H1 (cell line): ENCODE measurements around the gene IL13. TPM values are rescaled to one million over a fixed set of nuclear protein-coding genes. Genes with fewer than 3 reads are reported as not detected.

Experiments
- CTCF ChIA-PET: fragments of 300-600 bp; sonication (Branson Sonifier 250); formaldehyde crosslinking; loops from one replicate; lab custom pipeline; 2021; ENCODE audit not compliant: partially characterized antibody; lab: Charles Lee
- POLR2A ChIA-PET: fragments of 300-600 bp; sonication (Branson Sonifier 250); formaldehyde crosslinking; loops from one replicate; lab custom pipeline; 2021; ENCODE audit warnings: inconsistent platforms; ENCODE audit not compliant: partially characterized antibody; lab: Charles Lee
- DNase-seq, 2 experiments: peaks; one replicate each; pipeline versions ENCODE4 v3.0.0 to v3.0.0-alpha.2; 2010 to 2022; ENCODE audit warnings: low spot score in 2 of 2, low read depth in 1 of 2, mixed read lengths in 1 of 2
- FAIRE-seq: peaks from 2 replicates; lab custom pipeline; 2011; peaks lifted over from hg19 to GRCh38; lab: Jason Lieb, UNC
- H2AFZ ChIP-seq: 2 replicates; pipeline ENCODE4 v1.8.1; 2012; ENCODE audit warnings: low read length, inconsistent platforms
- H2AK5ac ChIP-seq: 2 replicates; pipeline ENCODE4 v1.6.1; 2013; ENCODE audit warnings: low read depth, low read length
- H2BK120ac ChIP-seq: replicated peaks from 2 replicates; pipeline ENCODE3; 2013; ENCODE audit warnings: low read depth, low read length, inconsistent platforms
- H2BK12ac ChIP-seq: 2 replicates; pipeline ENCODE4 v1.6.1; 2013; ENCODE audit warnings: low read depth, low read length
- H2BK15ac ChIP-seq: 2 replicates; pipeline ENCODE4 v1.6.1; 2013; ENCODE audit warnings: low read length
- H2BK20ac ChIP-seq: 2 replicates; pipeline ENCODE4 v1.6.1; 2013; ENCODE audit warnings: low read length
- H2BK5ac ChIP-seq: 2 replicates; pipeline ENCODE4 v1.6.1; 2013; ENCODE audit warnings: low read depth, low read length
- H3K14ac ChIP-seq: 2 replicates; pipeline ENCODE4 v1.6.1; 2013; ENCODE audit warnings: inconsistent platforms; ENCODE audit not compliant: insufficient read length
- H3K18ac ChIP-seq: 2 replicates; pipeline ENCODE4 v1.6.1; 2013; ENCODE audit warnings: low read length; ENCODE audit errors: extremely low read depth
- H3K23ac ChIP-seq: 2 replicates; pipeline ENCODE4 v1.6.1; 2013; ENCODE audit warnings: inconsistent platforms; ENCODE audit not compliant: insufficient read length
- H3K23me2 ChIP-seq: 2 replicates; pipeline ENCODE4 v1.6.1; 2013; ENCODE audit warnings: low read depth, low read length
- H3K27ac ChIP-seq: 2 replicates; pipeline ENCODE4 v1.6.1; 2011; ENCODE audit warnings: low read depth, low read length, inconsistent platforms
- H3K27me3 ChIP-seq, 4 experiments: replicated peaks in 1 of 4; 1 replicate in 1 of 4; 2 replicates in 3 of 4; pipeline versions ENCODE4 v1.6.1 to v1.8.1; 2011 to 2013; ENCODE audit warnings: low read length in 3 of 4, mild to moderate bottlenecking in 3 of 4, inconsistent platforms in 2 of 4, mixed read lengths in 2 of 4, moderate library complexity in 1 of 4; ENCODE audit not compliant: control insufficient read depth in 3 of 4, insufficient read depth in 3 of 4; ENCODE audit errors: extremely low read depth in 1 of 4
- H3K36me3 ChIP-seq, 4 experiments: 2 replicates each; pipeline versions ENCODE4 v1.6.1 to v1.8.1; 2011 to 2013; ENCODE audit warnings: mild to moderate bottlenecking in 4 of 4, low read length in 3 of 4, moderate library complexity in 2 of 4, control low read depth in 1 of 4, inconsistent platforms in 1 of 4; ENCODE audit not compliant: insufficient read depth in 4 of 4, control insufficient read depth in 2 of 4
- H3K4ac ChIP-seq: replicated peaks from 2 replicates; pipeline ENCODE3; 2013; ENCODE audit warnings: low read length, low read depth, mixed read lengths, inconsistent platforms; ENCODE audit not compliant: insufficient read length
- H3K4me1 ChIP-seq, 4 experiments: replicated peaks in 1 of 4; 1 replicate in 1 of 4; 2 replicates in 3 of 4; pipeline versions ENCODE4 v1.6.1 to v1.8.1; 2011 to 2013; ENCODE audit warnings: low read length in 3 of 4, inconsistent platforms in 2 of 4, mixed read lengths in 1 of 4; ENCODE audit not compliant: insufficient read depth in 4 of 4, control insufficient read depth in 3 of 4
- H3K4me2 ChIP-seq, 2 experiments: 2 replicates each; pipeline versions ENCODE4 v1.6.1 to v1.8.1; 2011 to 2013; ENCODE audit warnings: low read depth in 2 of 2, low read length in 2 of 2, control low read depth in 1 of 2, inconsistent platforms in 1 of 2, mild to moderate bottlenecking in 1 of 2; ENCODE audit not compliant: insufficient read depth in 1 of 2
- H3K4me3 ChIP-seq, 4 experiments: fragments of 200-600, 300-600 bp in 1 of 4; sonication (generic), shearing (Covaris generic), sonication (Bioruptor Twin) in 1 of 4; 2 replicates each; pipeline versions ENCODE4 v1.5.1 to v1.8.1; 2011 to 2016; ENCODE audit warnings: low read length in 4 of 4, low read depth in 3 of 4, control low read depth in 2 of 4, inconsistent platforms in 2 of 4, mild to moderate bottlenecking in 2 of 4, mixed read lengths in 1 of 4, moderate library complexity in 1 of 4; ENCODE audit not compliant: insufficient read depth in 2 of 4; ENCODE audit errors: extremely low read depth in 1 of 4
- H3K56ac ChIP-seq: replicated peaks from 2 replicates; pipeline ENCODE3; 2013; ENCODE audit warnings: low read depth, mild to moderate bottlenecking, mixed read lengths, low read length, inconsistent platforms; ENCODE audit not compliant: insufficient read length
- H3K79me1 ChIP-seq: 2 replicates; pipeline ENCODE4 v1.6.1; 2013; ENCODE audit warnings: low read depth, low read length, control low read depth
- H3K79me2 ChIP-seq, 2 experiments: 2 replicates each; pipeline versions ENCODE4 v1.6.1 to v1.8.1; 2012 to 2013; ENCODE audit warnings: low read length in 2 of 2, mild to moderate bottlenecking in 2 of 2, inconsistent platforms in 1 of 2; ENCODE audit not compliant: insufficient read depth in 2 of 2, control insufficient read depth in 1 of 2
- H3K9ac ChIP-seq, 4 experiments: replicated peaks in 1 of 4; 1 replicate in 1 of 4; 2 replicates in 3 of 4; pipeline versions ENCODE4 v1.6.1 to v1.8.1; 2011 to 2013; ENCODE audit warnings: low read depth in 3 of 4, low read length in 3 of 4, control low read depth in 2 of 4, mild to moderate bottlenecking in 2 of 4, moderate library complexity in 2 of 4, inconsistent platforms in 1 of 4; ENCODE audit errors: extremely low read depth in 1 of 4
- H3K9me3 ChIP-seq, 2 experiments: 2 replicates each; pipeline versions ENCODE4 v1.6.1 to v1.8.1; 2012 to 2013; ENCODE audit warnings: mild to moderate bottlenecking in 2 of 2, moderate library complexity in 2 of 2, control low read depth in 1 of 2, inconsistent platforms in 1 of 2, low read depth in 1 of 2, low read length in 1 of 2, mixed read lengths in 1 of 2; ENCODE audit not compliant: insufficient read depth in 2 of 2
- H4K20me1 ChIP-seq, 2 experiments: replicated peaks in 1 of 2; 2 replicates each; pipeline versions ENCODE3 to v1.8.1; 2011 to 2013; ENCODE audit warnings: inconsistent platforms in 2 of 2, low read length in 2 of 2, mild to moderate bottlenecking in 1 of 2; ENCODE audit not compliant: insufficient read depth in 2 of 2, control insufficient read depth in 1 of 2
- H4K5ac ChIP-seq: 2 replicates; pipeline ENCODE4 v1.6.1; 2013; ENCODE audit warnings: low read length, low read depth, mixed read lengths, inconsistent platforms; ENCODE audit not compliant: insufficient read length
- H4K8ac ChIP-seq: 2 replicates; pipeline ENCODE4 v1.8.0; 2013; ENCODE audit warnings: mild to moderate bottlenecking, moderate library complexity, low read length, inconsistent platforms; ENCODE audit not compliant: insufficient read depth; ENCODE audit errors: extremely low read depth
- H4K91ac ChIP-seq: replicated peaks from 2 replicates; pipeline ENCODE3; 2013; ENCODE audit warnings: low read length, mixed read lengths, inconsistent platforms; ENCODE audit not compliant: insufficient read length
- CEBPB ChIP-seq: IDR thresholded peaks from 2 replicates; pipeline ENCODE4 v1.6.1; 2012; ENCODE audit warnings: low read depth, low read length
- CREB1 ChIP-seq: IDR thresholded peaks from 2 replicates; pipeline ENCODE4 v1.6.1; 2012; ENCODE audit warnings: inconsistent platforms
- TBP ChIP-seq: IDR thresholded peaks from 2 replicates; pipeline ENCODE4 v1.6.1; 2011; ENCODE audit warnings: low read depth, low read length, improper control_type of control experiment
- WGBS, 2 experiments: shearing (Covaris generic) in 1 of 2; methylation state at CpG; one replicate each; pipeline versions ENCODE4 v1.1.6 to v1.1.7; 2013 to 2015; ENCODE audit warnings: low lambda C conversion rate in 2 of 2, mixed read lengths in 2 of 2, inconsistent platforms in 1 of 2, low coverage in 1 of 2, missing lambda C conversion rate in 1 of 2; ENCODE audit not compliant: insufficient replicate concordance in 2 of 2, insufficient coverage in 1 of 2, insufficient read length in 1 of 2; ENCODE audit errors: extremely low coverage in 1 of 2, missing lambda C conversion rate in 1 of 2; 5-methylcytosine and 5-hydroxymethylcytosine counted together
- polyA plus RNA-seq, 7 experiments: library from polyadenylated mRNA; depleted of rRNA in 3 of 7; stranded (reverse) in 5 of 7; unstranded in 2 of 7; fragments of >200 nt in 5 of 7; fragments of 200-250 nt in 2 of 7; gene quantifications; 1 replicate in 5 of 7; 2 replicates in 1 of 7; 4 replicates in 1 of 7; pipeline versions ENCODE4 v1.2.1 to v1.2.3, GENCODE V29; 2011 to 2013; ENCODE audit warnings: missing spikeins in 2 of 7, mixed read lengths in 2 of 7
- total RNA-seq: library from RNA; stranded (reverse); fragmentation: NEBNext Ultra II Directional; extraction: Animal tissue kit (Norgen Biotek cat#: 25700); gene quantifications from 2 replicates; pipeline ENCODE4 v1.2.1, GENCODE V29; 2021
- TF ChIP-seq, protein P1 (sequence below): IDR thresholded peaks from 2 replicates; pipeline ENCODE4 v1.6.1; 2012; ENCODE audit warnings: inconsistent platforms

IL13 gene
- total and polyA plus RNA-seq, 2 of the 8 experiments (the other 6 are each of a cell fraction or from before 2014, with no cell fraction given) = not detected

DNA sequence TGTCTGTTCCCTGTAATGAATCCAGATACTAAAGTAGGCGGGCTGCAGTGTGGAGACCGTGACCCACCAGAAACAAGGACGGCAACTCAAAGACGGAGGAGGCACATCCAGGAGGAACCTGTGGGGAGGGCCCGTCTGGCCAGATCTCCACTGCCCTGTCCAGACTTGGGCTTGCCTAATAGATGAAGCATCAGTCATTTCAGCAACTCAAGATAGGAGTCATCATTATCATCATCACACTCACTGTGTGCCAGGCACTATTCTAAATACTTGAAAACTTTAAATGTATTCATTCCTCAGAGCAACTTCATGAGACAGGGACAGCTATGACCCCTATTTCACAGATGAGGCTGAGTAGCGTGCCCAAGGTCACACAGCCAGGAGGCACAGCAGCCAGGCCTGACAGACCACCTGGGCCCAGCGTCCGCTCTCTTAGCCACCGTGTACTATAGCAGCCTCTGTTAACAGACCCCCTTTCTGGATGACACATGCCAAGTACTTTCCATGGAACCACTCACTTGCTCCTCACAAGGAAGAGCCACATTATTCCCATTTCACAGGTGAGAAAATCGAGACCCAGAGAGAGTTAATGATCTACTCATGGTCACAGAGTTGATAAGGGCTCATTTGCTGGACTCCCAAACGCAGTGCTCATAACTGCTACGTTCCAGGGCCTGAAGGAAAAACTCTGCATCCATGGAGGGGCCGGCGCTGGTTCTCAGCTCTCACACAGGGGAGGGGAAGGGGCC lies 10.9 kb downstream of the IL13 start:
- Histone ChIP-seq H3K4ac (no peak overlapping the region), H2AFZ (no peak overlapping the region), H2AK5ac (no peak overlapping the region), H3K27ac (no peak overlapping the region), H4K8ac (no peak overlapping the region; the same call in 1 of the 2 replicates), H3K23ac (no peak overlapping the region), H2BK15ac (no peak overlapping the region), H3K27me3 (no peaks in the 10 kb centered on the region), H4K5ac (no peak overlapping the region), H3K56ac (no peak overlapping the region), H2BK12ac (no peak overlapping the region), H3K4me1 (no peaks in the 10 kb centered on the region), H4K20me1 (no peaks in the 10 kb centered on the region), H3K18ac (no peak overlapping the region), H4K91ac (no peak overlapping the region), H3K23me2 (no peaks in the 10 kb centered on the region), H3K79me2 (no peaks in the 10 kb centered on the region), H3K14ac (no peak overlapping the region), H3K9ac (no peak overlapping the region), H2BK20ac (no peak overlapping the region), H3K36me3 (no peaks in the 10 kb centered on the region), H2BK5ac (no peak overlapping the region), H3K4me2 (no peak overlapping the region), H3K4me3 (no peak overlapping the region), H2BK120ac (no peak overlapping the region), H3K79me1 (no peaks in the 10 kb centered on the region), H3K9me3 (0 out of 4 replicates have a peak, but pooled peaks cover 0 to 3% of the 10 kb centered on the region in 2 experiments)
- ChIA-PET POLR2A (interaction anchor here (0.6 kb wide), 1 partner anchor 16 kb away, joined by 3 read pairs; no protein-coding TSS in a partner anchor), CTCF (interaction anchor here (0.6 to 1.9 kb wide), 2 partner anchors 10 to 168 kb away, joined by 3 to 9 read pairs; no protein-coding TSS in a partner anchor)
- DNase-seq (no peak), FAIRE-seq (no peak)
- 85% methylated on average over 14 of the region's 14 CpGs; no CpG with 5 or more reads in 1 of the 2 experiments for WGBS, 2 experiments
- TF ChIP-seq CREB1 = no peak
- TF ChIP-seq CEBPB = no peak
- TF ChIP-seq, protein P1, sequence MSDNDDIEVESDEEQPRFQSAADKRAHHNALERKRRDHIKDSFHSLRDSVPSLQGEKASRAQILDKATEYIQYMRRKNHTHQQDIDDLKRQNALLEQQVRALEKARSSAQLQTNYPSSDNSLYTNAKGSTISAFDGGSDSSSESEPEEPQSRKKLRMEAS = no peak
- no peak for TF ChIP-seq TBP
